ENCODE data around the gene C17orf75. TPM values are rescaled to one million over a fixed set of nuclear protein-coding genes. Genes with fewer than 3 reads are reported as not detected.

The C17orf75 gene
- total RNA-seq, 1 experiment from 2014 or later = 22.5 TPM

- no peak for DNase-seq (ENCODE audit: low read depth, low spot score)
- no peaks in the 10 kb centered on the region for H3K36me3 ChIP-seq (ENCODE audit: control insufficient read depth in 1 of 2, insufficient read depth in 2 of 2, low read length in 2 of 2)
- no peak for ATAC-seq
- no peak for TF ChIP-seq REST (IDR thresholded peaks at IDR 0.05; ENCODE audit: low read depth)
- no peak for TF ChIP-seq ZFX (IDR thresholded peaks at IDR 0.05)
- TF ChIP-seq YY1 (IDR thresholded peaks at IDR 0.05; ENCODE audit: extremely low read depth, insufficient replicate concordance, low read depth, low read length) = no peak
- no peak for TF ChIP-seq TCF7L2 (IDR thresholded peaks at IDR 0.05; ENCODE audit: borderline replicate concordance, extremely low read depth, insufficient read depth, insufficient read length)
- TF ChIP-seq ZNF274 (IDR thresholded peaks at IDR 0.05; ENCODE audit: low read depth, low read length) = no peak
- TF ChIP-seq ELF1 (IDR thresholded peaks at IDR 0.05; ENCODE audit: borderline replicate concordance, low read depth) = no peak
- no peak for TF ChIP-seq SP1 (IDR thresholded peaks at IDR 0.05; ENCODE audit: low read depth)
- no peak for TF ChIP-seq EGR1 (IDR thresholded peaks at IDR 0.05; ENCODE audit: low read depth)
- TF ChIP-seq CBX3 (IDR thresholded peaks at IDR 0.05; ENCODE audit: low read depth) = no peak
- no peak for TF ChIP-seq JUND (IDR thresholded peaks at IDR 0.05)
- no peak for TF ChIP-seq ATF3 (IDR thresholded peaks at IDR 0.05)
- no peak for TF ChIP-seq SIN3A (IDR thresholded peaks at IDR 0.05; ENCODE audit: low read depth)
- TF ChIP-seq EZH2 (IDR thresholded peaks at IDR 0.05) = no peak
- no peak for TF ChIP-seq EZH2phosphoT487 (IDR thresholded peaks at IDR 0.05; ENCODE audit: borderline replicate concordance)
- TF ChIP-seq ZBTB33 (IDR thresholded peaks at IDR 0.05; ENCODE audit: extremely low read depth, insufficient replicate concordance, low read length) = no peak
- no peak for TF ChIP-seq POLR2A (IDR thresholded peaks at IDR 0.05; ENCODE audit: borderline replicate concordance, extremely low read depth, insufficient read depth, insufficient read length)
- TF ChIP-seq MAX (IDR thresholded peaks at IDR 0.05) = no peak
- no peak for TF ChIP-seq FOSL1 (IDR thresholded peaks at IDR 0.05; ENCODE audit: low read depth)
- no peaks in the 10 kb centered on the region for H4K20me1 ChIP-seq (ENCODE audit: insufficient read depth)
- intact Hi-C loops (cut with micrococcal nuclease) = no loop called here
- CTCF ChIA-PET = interaction anchor here (1.2 kb wide), 1 partner anchor 10 kb away, joined by 5 read pairs; no protein-coding TSS in a partner anchor
- RAD21 ChIA-PET (ENCODE audit: low non-redundant PET in 1 of 2, low total read pairs in 2 of 2, uncharacterized antibody in 2 of 2, unreplicated experiment in 2 of 2) = no interaction called here
- H3K9me3 ChIP-seq (ENCODE audit: control insufficient read depth in 1 of 2, insufficient read depth in 1 of 2, low read depth in 1 of 2, low read length in 2 of 2) = no peaks in the 10 kb centered on the region
- H3K27me3 ChIP-seq (ENCODE audit: insufficient read depth, low read length) = no peaks in the 10 kb centered on the region
- no peaks in the 10 kb centered on the region for H3K9me2 ChIP-seq (ENCODE audit: insufficient read depth)
- no peak overlapping the region for H3K4me3 ChIP-seq (replicated peaks in 1 of 2; ENCODE audit: low read depth in 1 of 2, low read length in 2 of 2)
- no peak overlapping the region for H3K4me2 ChIP-seq (ENCODE audit: low read length)
- no peak overlapping the region for H3K27ac ChIP-seq (ENCODE audit: low read depth, low read length)
- no peak overlapping the region for H2AFZ ChIP-seq (ENCODE audit: low read depth, low read length, poor library complexity, severe bottlenecking)
- H3K9ac ChIP-seq (ENCODE audit: low read length) = no peak overlapping the region
- no TSS peak for BruUV-seq (replicated peaks)
- POLR2A ChIA-PET = no interaction called here
- H3K4me1 ChIP-seq (ENCODE audit: control insufficient read depth in 1 of 2, insufficient read depth in 2 of 2, low read length in 2 of 2) = peaks cover 0 to 12% of the 10 kb centered on the region in 2 experiments; a peak in 1 of 4 replicates
- no peaks in the 10 kb centered on the region for H3K79me2 ChIP-seq (ENCODE audit: insufficient read depth, low read length)
Measured at GRCh38 chr17:32285746-32286517, 56.0 kb downstream of the C17orf75 start.

All from HCT116 (cell line).